22Rv1 (cell line): ENCODE results near the gene ATP5F1D.

Experiments used
- CTCF ChIP-seq: fragments of 450-650 bp; IDR thresholded peaks from 2 replicates; pipeline ENCODE4 v1.5.1; 2017; ENCODE audit warnings: mild to moderate bottlenecking
- ZFX ChIP-seq: fragments of 450-650 bp; IDR thresholded peaks from 2 replicates; pipeline ENCODE4 v1.6.1; 2017; ENCODE audit warnings: antibody characterized with exemption, borderline replicate concordance

- no peak for TF ChIP-seq CTCF
- no peak for TF ChIP-seq ZFX
Measured at GRCh38 chr19:1234051-1234954, 7.2 kb upstream of the ATP5F1D start.
